ENCODE results near the gene WRNIP1. TPM values are rescaled to one million over a fixed set of nuclear protein-coding genes. Genes with fewer than 3 reads are reported as not detected.

Gene WRNIP1
- total and polyA plus RNA-seq, 9 of the 15 experiments (the other 6 are each of a cell fraction or from before 2014, with no cell fraction given) = 13.2 to 63.6 (median 48.6) TPM

DNA sequence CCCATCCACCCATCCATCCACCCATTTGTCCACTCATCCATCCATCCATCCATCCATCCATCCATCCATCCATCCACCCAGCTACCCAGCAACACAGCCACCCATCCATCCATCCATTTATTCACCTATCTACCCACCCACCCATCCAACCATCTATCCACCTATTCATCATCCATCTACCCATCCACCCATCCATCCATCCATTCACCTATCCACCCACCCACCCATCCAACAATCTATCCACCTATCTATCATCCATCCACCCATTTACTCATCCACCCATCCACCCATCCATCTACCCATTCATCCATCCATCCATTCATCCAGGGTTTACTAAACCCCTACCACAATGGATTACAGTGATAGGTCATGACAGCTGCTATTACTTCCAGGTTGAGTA lies 69.1 kb downstream of the WRNIP1 start (continued):
- TF ChIP-seq, protein P1, sequence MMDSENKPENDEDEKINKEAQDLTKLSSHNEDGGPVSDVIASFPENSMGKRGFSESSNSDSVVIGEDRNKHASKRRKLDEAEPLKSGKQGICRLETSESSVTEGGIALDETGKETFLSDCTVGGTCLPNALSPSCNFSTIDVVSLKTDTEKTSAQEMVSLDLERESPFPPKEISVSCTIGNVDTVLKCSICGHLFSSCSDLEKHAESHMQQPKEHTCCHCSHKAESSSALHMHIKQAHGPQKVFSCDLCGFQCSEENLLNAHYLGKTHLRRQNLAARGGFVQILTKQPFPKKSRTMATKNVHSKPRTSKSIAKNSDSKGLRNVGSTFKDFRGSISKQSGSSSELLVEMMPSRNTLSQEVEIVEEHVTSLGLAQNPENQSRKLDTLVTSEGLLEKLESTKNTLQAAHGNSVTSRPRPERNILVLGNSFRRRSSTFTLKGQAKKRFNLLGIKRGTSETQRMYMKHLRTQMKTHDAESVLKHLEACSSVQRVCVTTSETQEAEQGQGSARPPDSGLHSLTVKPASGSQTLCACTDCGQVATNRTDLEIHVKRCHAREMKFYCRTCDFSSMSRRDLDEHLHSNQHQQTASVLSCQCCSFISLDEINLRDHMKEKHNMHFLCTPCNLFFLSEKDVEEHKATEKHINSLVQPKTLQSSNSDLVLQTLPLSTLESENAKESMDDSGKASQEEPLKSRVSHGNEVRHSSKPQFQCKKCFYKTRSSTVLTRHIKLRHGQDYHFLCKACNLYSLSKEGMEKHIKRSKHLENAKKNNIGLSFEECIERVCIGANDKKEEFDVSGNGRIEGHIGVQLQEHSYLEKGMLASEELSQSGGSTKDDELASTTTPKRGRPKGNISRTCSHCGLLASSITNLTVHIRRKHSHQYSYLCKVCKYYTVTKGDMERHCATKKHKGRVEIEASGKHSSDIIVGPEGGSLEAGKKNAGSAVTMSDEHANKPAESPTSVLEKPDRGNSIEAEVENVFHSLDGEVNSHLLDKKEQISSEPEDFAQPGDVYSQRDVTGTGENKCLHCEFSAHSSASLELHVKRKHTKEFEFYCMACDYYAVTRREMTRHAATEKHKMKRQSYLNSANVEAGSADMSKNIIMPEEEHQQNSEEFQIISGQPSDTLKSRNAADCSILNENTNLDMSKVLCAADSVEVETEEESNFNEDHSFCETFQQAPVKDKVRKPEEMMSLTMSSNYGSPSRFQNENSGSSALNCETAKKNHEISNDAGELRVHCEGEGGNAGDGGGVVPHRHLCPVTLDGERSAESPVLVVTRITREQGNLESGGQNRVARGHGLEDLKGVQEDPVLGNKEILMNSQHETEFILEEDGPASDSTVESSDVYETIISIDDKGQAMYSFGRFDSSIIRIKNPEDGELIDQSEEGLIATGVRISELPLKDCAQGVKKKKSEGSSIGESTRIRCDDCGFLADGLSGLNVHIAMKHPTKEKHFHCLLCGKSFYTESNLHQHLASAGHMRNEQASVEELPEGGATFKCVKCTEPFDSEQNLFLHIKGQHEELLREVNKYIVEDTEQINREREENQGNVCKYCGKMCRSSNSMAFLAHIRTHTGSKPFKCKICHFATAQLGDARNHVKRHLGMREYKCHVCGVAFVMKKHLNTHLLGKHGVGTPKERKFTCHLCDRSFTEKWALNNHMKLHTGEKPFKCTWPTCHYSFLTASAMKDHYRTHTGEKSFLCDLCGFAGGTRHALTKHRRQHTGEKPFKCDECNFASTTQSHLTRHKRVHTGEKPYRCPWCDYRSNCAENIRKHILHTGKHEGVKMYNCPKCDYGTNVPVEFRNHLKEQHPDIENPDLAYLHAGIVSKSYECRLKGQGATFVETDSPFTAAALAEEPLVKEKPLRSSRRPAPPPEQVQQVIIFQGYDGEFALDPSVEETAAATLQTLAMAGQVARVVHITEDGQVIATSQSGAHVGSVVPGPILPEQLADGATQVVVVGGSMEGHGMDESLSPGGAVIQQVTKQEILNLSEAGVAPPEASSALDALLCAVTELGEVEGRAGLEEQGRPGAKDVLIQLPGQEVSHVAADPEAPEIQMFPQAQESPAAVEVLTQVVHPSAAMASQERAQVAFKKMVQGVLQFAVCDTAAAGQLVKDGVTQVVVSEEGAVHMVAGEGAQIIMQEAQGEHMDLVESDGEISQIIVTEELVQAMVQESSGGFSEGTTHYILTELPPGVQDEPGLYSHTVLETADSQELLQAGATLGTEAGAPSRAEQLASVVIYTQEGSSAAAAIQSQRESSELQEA (IDR thresholded peaks at IDR 0.05; ENCODE audit: low read depth) = peak; percentile 18; the same call in 1 of the 2 replicates
- peak; percentile 54 for TF ChIP-seq POLR2A (conservative IDR thresholded peaks at IDR 0.05)
- no peak for TF ChIP-seq ZNF507 (tag; conservative IDR thresholded peaks at IDR 0.05)
- no peak for TF ChIP-seq GABPB1 (CRISPR knock-in tag; IDR thresholded peaks at IDR 0.05)
- no peak for TF ChIP-seq SRSF1 (IDR thresholded peaks at IDR 0.05; ENCODE audit: low read depth, low read length)
- TF ChIP-seq KHSRP (IDR thresholded peaks at IDR 0.05) = no peak
- TF ChIP-seq PML (IDR thresholded peaks at IDR 0.05; ENCODE audit: low read length) = no peak
- TF ChIP-seq, protein P2, sequence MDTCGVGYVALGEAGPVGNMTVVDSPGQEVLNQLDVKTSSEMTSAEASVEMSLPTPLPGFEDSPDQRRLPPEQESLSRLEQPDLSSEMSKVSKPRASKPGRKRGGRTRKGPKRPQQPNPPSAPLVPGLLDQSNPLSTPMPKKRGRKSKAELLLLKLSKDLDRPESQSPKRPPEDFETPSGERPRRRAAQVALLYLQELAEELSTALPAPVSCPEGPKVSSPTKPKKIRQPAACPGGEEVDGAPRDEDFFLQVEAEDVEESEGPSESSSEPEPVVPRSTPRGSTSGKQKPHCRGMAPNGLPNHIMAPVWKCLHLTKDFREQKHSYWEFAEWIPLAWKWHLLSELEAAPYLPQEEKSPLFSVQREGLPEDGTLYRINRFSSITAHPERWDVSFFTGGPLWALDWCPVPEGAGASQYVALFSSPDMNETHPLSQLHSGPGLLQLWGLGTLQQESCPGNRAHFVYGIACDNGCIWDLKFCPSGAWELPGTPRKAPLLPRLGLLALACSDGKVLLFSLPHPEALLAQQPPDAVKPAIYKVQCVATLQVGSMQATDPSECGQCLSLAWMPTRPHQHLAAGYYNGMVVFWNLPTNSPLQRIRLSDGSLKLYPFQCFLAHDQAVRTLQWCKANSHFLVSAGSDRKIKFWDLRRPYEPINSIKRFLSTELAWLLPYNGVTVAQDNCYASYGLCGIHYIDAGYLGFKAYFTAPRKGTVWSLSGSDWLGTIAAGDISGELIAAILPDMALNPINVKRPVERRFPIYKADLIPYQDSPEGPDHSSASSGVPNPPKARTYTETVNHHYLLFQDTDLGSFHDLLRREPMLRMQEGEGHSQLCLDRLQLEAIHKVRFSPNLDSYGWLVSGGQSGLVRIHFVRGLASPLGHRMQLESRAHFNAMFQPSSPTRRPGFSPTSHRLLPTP (IDR thresholded peaks at IDR 0.05; ENCODE audit: borderline replicate concordance, extremely low read depth, insufficient read length) = no peak
- TF ChIP-seq ESRRA (IDR thresholded peaks at IDR 0.05; ENCODE audit: borderline replicate concordance, low read depth) = no peak
- TF ChIP-seq, protein P3, sequence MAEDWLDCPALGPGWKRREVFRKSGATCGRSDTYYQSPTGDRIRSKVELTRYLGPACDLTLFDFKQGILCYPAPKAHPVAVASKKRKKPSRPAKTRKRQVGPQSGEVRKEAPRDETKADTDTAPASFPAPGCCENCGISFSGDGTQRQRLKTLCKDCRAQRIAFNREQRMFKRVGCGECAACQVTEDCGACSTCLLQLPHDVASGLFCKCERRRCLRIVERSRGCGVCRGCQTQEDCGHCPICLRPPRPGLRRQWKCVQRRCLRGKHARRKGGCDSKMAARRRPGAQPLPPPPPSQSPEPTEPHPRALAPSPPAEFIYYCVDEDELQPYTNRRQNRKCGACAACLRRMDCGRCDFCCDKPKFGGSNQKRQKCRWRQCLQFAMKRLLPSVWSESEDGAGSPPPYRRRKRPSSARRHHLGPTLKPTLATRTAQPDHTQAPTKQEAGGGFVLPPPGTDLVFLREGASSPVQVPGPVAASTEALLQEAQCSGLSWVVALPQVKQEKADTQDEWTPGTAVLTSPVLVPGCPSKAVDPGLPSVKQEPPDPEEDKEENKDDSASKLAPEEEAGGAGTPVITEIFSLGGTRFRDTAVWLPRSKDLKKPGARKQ (CRISPR knock-in tag; IDR thresholded peaks at IDR 0.05) = no peak
- TF ChIP-seq MTA2 (IDR thresholded peaks at IDR 0.05; ENCODE audit: low read depth) = no peak
- TF ChIP-seq, protein P4, sequence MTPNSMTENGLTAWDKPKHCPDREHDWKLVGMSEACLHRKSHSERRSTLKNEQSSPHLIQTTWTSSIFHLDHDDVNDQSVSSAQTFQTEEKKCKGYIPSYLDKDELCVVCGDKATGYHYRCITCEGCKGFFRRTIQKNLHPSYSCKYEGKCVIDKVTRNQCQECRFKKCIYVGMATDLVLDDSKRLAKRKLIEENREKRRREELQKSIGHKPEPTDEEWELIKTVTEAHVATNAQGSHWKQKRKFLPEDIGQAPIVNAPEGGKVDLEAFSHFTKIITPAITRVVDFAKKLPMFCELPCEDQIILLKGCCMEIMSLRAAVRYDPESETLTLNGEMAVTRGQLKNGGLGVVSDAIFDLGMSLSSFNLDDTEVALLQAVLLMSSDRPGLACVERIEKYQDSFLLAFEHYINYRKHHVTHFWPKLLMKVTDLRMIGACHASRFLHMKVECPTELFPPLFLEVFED (CRISPR knock-in tag; conservative IDR thresholded peaks at IDR 0.05) = peak; percentile 96
- TF ChIP-seq TCFL5 (CRISPR knock-in tag; conservative IDR thresholded peaks at IDR 0.05) = no peak
- TF ChIP-seq LARP7 (IDR thresholded peaks at IDR 0.05) = 0 out of 2 replicates have a peak, but pooled peaks have one; percentile 70
- no peak for TF ChIP-seq ZNF347 (CRISPR knock-in tag; IDR thresholded peaks at IDR 0.05; ENCODE audit: low read depth)
- TF ChIP-seq CHD1 (IDR thresholded peaks at IDR 0.05; ENCODE audit: low read length) = no peak
- TF ChIP-seq ZNF830 (CRISPR knock-in tag; IDR thresholded peaks at IDR 0.05) = no peak
